ENCODE results near the gene CDC20B. TPM values are rescaled to one million over a fixed set of nuclear protein-coding genes. Genes with fewer than 3 reads are reported as not detected.
"Not testable (repeated sequence)": the region's sequence is repeated elsewhere in the genome, so short reads cannot be mapped to it uniquely, and the experiment has no call there.

The CDC20B gene
- total RNA-seq, 1 donor from 2014 or later: not detected

DNA sequence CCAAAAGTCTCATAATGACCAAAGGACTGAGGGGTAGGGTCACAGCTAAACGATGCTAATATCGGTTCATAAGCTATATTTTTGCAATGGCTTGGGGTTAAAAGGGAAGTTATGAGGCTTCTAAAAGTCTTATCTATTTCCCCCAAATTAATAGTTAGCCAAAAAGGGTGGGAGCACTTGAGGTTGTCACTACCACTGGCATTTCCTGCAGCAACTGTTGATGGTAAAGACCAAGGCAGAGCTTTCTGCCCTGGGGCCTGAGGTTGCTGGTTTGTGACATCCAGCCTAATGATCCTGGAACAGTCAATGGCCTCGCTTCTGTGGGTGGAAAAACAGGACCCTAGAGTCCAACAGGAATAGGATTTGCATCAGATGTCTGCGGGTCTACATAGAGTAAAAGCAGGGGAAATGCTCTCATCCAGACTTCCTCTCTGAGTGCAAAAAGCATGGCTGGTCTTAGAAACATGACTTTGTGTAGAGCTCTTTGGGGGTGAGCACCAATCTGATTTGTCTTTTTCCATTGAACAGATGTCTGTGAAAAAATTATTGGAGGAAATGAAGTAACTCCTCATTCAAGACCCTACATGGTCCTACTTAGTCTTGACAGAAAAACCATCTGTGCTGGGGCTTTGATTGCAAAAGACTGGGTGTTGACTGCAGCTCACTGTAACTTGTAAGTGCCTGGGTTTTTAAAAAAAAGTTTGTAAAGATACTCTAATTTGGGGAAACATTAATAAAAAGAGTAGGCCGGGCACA is 67.9 kb downstream of the CDC20B start:
- ATAC-seq: no peak
- no peak for DNase-seq (ENCODE audit: low spot score)

DNA sequence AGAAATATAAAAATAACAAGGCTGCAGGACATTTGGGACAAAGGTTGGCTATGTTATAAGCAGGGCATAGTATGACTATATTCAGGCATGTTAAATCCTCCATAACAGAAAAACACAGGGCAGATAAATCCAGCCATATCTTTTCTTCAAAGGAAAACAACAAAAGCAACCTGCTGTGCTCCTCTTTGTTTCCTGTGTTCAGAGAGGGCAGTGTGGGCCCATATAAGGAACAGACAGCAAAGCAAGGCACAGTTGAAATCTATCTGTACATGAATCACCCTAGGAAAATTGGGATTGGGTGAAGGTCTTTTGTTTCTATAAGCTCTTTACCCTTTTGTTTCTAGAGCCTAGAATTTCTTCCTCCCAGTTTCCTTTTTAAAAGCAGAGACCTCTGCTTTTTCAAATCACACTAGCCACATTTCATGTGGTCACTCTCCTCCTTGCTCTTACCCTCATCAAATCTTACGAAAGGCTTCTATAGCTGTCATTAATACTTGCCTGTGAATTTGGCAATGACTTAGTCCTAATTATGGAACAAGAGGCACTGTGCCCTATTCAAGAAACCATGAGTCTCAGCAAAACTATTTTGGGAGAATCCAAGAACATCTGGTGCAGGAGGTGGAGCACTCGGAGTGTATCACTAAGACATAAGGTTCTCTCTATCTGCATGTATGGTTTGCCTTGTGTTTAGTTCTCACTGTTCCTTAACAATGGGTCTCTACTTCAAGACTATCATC is 68.8 kb downstream of the CDC20B start:
- no peak for ATAC-seq
- no peak for DNase-seq (ENCODE audit: low spot score)

DNA sequence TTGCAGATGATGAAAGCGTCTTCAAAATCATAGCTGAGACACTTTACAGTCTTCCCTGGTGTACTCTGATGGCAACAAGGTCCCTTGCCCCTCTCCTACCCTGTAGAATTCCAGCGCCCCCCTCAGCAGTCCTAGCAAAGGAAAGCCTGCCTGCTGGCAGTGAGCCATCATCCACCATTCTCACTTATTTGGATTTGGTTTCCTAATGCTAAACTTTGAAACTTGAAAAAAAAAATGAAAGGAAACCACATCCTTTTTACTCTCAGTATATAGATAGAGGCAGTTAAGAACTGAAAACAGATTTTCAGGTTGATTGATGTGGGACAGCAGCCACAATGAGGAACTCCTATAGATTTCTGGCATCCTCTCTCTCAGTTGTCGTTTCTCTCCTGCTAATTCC is 70.6 kb downstream of the CDC20B start, which contains the start of gene GZMA:
Gene GZMA, plus strand, starts transcription at position 299 of the 400 bp plus-strand sequence. Its CDS starts 37 bp downstream, at position 336.
- ATAC-seq (no peak), DNase-seq (ENCODE audit: low spot score) (no peak)

DNA sequence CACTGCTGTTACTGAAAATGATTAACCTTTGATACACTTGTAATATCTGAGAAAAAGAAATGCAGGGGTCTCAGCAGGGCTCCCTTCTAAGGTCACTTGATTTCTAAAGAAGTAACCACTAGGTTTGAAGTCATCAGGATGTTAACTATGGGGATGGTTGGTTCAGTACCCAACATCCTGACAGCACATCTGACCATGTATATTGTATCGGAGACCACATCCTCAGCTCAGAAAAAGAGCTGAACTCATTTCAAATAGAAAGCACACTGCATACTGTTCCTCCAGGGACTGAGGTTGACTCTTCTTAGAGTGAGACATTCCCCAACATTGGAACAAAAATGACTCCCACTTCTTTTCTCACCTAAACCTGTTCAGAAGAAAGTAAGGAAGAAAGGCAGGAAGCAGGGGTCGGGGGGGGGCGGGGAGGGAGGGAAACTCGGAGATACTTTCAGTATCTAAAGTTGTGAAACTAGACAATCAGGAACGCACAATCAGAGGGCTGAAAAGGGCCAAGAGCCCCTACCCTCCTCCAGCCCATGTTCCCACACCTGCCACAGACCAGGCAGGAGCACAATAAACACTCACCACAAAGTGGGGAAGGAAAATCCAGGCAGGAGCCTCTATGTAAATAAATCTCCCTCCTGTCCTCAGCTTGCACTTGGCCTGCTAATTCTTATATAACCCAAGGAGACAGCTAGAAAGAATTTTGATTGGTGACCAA is 71.3 kb downstream of the CDC20B start:
- no peak for ATAC-seq
- DNase-seq (ENCODE audit: low spot score): no peak

DNA sequence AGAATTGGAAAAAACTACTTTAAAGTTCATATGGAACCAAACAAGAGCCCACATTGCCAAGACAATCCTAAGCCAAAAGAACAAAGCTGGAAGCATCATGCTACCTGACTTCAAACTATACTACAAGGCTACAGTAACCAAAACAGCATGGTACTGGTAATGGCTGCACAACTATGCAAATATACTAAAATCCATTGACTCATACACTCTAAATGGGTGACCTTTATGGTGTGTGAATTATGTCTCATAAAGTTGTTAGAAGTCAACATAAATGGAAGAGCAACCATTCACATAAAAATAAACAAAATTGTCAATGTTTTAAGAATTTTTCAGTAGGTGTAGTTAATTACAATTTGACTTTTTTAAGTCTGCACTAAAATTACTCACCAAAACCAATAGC is 71.8 kb downstream of the CDC20B start:
- ATAC-seq; DNase-seq (ENCODE audit: low spot score): not testable (repeated sequence)

DNA sequence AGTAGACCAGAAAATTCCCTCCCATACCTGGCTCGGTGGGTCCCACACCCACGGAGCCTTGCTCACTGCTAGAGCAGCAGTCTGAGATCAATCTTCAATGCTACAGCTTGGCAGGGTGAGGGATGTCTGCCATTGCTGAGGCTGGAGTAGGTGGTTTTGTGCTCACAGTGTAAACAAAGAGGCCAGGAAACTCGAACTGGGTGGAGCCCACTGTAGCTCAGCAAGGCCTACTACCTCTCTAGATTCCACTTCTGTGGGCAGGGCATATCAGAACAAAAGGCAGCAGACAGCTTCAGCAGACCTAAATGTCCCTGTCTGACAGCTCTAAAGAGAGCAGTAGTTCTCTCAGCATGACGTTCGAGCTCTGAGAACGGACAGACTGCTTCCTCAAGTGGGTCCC is 76.1 kb downstream of the CDC20B start:
- DNase-seq (ENCODE audit: low spot score): no peak
- ATAC-seq: no peak

DNA sequence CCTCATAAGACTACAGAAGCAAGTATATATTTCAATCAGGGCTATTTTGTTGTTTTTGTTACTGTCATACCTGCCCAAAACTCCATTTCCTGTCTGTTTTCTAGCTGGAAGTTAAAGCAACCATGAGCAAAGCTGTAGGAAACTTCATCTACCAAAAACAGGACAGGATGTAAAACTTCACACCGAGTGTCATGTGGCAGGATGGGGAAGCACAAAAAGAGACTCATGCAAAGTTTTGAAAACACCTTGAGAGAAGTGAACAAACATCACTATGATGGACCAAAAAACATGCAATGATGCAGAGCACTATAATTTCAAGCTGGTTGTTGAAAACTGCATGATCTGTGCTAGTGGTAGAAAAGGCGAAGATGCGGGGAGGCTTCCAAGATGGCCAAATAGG is 76.8 kb downstream of the CDC20B start:
- ATAC-seq (no peak), DNase-seq (ENCODE audit: low spot score) (no peak)

DNA sequence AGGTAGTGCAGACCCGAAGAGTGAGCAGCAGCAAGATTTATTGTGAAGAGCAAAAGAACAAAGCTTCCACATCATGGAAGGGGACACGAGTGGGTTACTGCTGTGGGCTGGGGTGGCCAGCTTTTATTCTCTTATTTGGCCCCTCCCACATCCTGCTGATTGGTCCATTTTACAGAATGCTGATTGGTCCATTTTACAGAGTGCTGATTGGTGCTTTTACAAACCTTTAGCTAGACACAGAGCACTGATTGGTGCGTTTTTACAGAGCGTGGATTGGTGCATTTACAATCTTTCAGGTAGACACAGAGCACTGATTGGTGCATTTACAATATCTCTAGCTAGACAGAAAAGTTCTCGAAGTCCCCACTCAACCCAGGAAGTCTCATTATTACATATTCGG is 82.0 kb downstream of the CDC20B start:
- ATAC-seq; DNase-seq (ENCODE audit: low spot score): not testable (repeated sequence)

DNA sequence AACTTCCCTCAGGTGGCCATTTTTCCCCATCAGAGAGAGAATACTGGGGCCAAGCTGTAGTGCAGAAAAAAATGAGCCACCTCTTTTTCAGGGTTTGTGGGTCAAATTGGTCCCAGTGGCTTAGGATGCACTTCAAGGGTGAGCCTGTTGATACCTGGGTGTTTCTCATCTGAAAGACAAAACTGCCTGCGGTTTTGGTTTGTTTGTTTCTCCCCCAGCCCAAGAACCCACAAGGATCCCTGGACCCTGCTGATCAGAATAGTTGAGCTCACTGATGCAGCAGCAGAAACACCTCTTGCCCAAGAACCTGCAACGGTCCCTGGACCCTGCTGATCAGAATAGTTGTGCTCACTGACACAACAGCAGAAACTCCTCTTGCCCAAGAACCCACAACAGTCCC is 83.7 kb downstream of the CDC20B start:
- not testable (repeated sequence) for DNase-seq (ENCODE audit: low spot score); ATAC-seq

DNA sequence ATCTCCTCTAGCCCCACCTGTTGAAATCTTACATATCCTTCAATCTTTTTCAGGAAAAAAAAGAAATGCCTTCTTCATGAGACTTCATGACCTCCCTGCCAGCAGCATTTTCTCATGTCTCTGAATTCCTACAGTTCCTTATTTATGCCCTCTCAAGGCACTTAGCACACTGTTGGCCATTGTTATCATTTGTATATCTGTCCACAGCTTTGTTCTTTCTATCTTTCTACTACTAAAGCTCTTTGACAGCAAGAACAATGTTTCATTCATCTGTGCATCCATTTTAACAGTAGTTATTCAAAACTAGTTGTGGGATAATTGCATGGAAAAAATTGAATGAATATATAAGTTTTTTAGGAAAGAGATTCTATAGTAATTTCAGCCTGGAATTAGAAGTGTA is 91.4 kb downstream of the CDC20B start:
- no peak for ATAC-seq
- DNase-seq (ENCODE audit: low spot score): no peak

DNA sequence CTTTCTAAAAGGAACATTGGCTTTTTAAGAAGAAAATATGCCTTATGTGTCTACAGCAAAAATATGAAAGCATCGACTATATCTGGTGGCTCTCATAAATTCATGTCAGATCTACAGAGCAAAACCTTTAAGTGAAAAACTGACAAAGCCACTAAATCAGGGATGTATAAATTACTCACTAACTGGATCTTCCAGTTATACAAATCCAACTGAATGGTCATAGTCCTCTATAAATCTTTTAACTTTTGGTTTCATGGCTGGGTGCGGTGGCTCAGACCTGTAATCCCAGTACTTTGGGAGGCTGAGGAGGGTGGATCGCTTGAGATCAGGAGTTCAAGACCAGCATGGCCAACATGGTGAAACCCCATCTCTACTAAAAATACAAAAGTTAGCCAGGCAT is 99.8 kb downstream of the CDC20B start:
- DNase-seq (ENCODE audit: low spot score) (no peak), ATAC-seq (no peak)

DNA sequence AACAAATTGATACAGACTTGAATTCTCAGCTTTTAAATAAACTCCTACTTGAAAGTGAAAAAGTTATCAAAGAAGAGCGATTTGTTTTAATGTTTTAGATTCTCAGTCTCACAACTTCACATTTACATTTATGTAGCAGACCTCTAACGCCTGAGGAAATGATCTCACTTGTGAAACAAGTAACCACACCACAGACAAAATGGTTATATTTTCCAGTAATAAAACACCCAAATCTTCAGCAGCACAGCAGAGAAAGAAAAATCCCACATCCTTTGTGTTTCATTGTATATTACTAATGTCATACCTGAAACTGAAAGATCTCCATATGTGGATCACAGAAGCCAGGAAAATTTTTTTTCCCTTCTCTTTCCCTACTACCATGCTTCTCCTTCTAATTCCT is 100.3 kb downstream of the CDC20B start:
- no peak for ATAC-seq
- no peak for DNase-seq (ENCODE audit: low spot score)

DNA sequence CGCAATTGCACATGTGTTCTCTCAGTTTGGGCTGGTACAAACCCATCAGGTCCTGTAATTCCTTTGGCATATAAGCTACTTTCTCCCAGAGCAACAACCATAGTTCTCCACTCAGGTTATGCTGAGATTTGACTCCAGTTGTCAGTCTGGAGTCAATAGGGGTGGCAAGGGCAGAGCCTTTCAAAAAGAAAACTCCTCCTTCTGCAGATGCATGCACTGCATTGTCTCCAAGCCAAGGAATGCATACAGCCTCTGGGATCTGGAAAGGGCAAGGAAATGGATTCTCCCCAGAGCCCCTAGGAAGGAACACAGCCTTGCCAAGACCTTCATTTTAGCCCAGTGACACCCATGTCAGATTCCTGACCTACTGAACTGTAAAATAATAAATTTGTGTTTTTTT is 101.6 kb downstream of the CDC20B start:
- DNase-seq (ENCODE audit: low spot score) (no peak), ATAC-seq (no peak)

DNA sequence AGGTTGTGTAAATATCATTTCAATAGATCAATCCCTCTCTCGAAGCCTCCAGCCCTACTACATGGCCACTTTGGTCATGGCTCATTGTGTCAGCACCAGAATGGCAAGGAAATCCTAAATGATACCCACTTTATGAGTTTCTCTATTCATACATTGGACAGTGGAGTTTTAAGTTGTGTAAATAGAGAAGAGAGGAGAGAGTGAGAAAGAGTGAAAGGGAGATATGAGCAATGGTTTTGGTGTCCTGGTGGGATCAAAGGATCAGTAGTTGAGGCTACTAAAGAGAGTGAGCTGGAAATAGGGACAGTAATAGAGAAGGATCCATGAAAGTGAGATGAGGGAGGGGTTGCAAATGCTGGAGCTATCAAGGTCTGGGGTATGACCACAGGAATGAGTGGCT is 102.0 kb downstream of the CDC20B start:
- DNase-seq (ENCODE audit: low spot score) (no peak), ATAC-seq (no peak)

DNA sequence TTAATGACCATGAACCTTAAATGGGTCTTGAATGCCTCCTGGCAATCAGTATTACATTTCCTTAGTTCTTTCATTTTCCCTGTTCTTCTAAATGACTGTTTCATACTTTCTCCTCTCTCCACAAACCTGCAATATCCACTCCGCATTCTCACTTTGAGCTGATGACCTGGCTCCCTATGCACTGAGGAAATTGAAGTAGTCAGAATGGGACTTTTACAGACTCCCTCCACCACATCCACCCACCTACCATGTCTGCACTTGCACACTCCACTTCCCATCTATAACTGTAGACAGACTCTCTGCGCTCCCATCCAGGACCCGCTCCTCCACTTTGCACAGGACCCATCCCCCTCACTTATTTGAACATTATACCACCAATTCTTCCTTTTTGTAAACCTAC is 106.7 kb downstream of the CDC20B start:
- no peak for ATAC-seq
- DNase-seq (ENCODE audit: low spot score): no peak

DNA sequence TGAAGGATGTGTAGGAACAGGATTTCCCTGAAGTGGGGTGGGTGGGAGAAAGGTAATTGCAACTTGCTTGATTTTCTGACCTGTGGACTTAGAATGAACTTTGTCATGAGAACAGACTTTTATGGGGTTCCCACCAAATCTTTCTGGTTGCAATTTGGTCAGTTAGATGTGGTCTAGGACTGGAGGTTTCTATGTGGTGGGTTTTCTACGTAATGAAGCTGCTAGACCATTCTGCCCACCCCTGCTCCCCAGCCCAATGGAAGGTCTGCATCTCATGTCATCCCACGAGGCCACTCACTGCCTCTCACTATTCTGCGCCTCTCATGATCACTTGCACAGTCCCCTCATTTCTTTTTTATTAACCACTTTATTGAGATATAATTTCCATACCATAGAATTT is 108.5 kb downstream of the CDC20B start:
- ATAC-seq: no peak
- DNase-seq (ENCODE audit: low spot score): no peak

DNA sequence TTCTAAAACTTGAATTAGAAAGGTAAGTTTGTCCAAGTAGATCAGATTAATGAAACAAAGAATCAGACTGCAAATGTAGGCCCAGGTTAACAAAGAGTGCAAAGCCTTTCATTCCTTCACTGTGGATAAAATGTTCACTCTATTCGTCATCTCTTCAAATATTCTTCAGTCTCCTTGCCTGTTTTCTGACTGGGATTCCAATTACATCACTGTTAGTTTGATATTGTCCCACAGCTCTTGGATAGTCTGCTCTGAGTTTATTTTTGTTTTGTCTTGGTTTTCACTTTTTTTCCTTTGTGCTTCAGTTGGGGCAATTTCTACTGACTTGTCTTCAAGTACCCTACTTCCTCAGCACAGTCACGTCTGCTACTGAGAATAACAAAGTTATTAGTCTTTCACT is 109.1 kb downstream of the CDC20B start:
- no peak for ATAC-seq
- no peak for DNase-seq (ENCODE audit: low spot score)

DNA sequence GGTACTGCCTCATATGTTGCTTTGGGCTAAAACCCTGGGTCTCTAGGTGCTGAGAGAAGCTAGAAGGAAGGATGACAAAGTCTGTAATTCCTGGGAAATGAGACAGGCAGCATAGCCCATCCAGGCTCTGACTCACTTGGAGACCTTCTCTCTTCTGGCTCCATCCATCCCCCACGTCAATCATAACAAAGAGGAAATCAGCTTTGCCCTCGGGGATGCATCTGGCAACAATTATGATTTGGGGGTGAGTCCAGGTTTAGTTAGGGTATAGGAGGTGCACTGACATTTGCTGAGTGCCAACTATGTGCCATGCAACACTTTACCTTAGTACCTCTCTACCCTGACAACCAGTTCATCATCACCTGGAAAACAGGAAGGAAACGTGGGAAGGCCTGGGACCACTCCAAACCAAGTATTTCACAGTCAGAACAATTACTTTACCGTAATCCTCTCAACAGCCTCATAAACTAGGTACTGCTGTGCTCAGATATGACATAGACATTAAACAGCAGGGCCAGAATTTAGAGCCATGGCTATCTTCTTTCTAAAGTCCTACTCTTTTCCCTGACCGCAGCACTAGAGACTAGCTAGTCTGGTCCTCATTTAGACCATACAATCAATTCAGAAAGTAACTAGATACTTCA is 109.6 kb downstream of the CDC20B start:
- DNase-seq (ENCODE audit: low spot score): no peak
- no peak for ATAC-seq

All from left lobe of liver (tissue), 2 donors.